AG04450 (cell line): ENCODE data around the gene RBM48. TPM values are rescaled to one million over a fixed set of nuclear protein-coding genes. Genes with fewer than 3 reads are reported as not detected.

Source experiments
- CTCF ChIA-PET: fragments of 300-600, 350-600 bp; formaldehyde crosslinking; extraction: SDS; loops from one replicate; lab custom pipeline; 2022; ENCODE audit warnings: antibody characterized with exemption, inconsistent platforms; lab: Charles Lee
- POLR2A ChIA-PET: fragments of 350-600 bp; formaldehyde crosslinking; extraction: SDS; loops from one replicate; lab custom pipeline; 2021; ENCODE audit warnings: antibody characterized with exemption, inconsistent platforms; lab: Yijun Ruan, JAX
- DNase-seq: peaks from one replicate; pipeline ENCODE4 v3.0.0-alpha.2; 2011; ENCODE audit warnings: low read depth, low spot score
- H3K27ac ChIP-seq: one replicate; pipeline ENCODE4 v1.5.1; 2012; ENCODE audit warnings: low read depth, low read length, control low read depth
- H3K27me3 ChIP-seq: one replicate; pipeline ENCODE4 v1.6.0; 2012; ENCODE audit warnings: low read length; ENCODE audit not compliant: control insufficient read depth, insufficient read depth
- H3K4me3 ChIP-seq: 2 replicates; pipeline ENCODE4 v1.5.1; 2011; ENCODE audit warnings: mild to moderate bottlenecking, low read depth, low read length, control low read depth
- H3K9me3 ChIP-seq: 2 replicates; pipeline ENCODE4 v1.5.1; 2012; ENCODE audit warnings: low read length; ENCODE audit not compliant: control insufficient read depth, insufficient read depth
- polyA plus RNA-seq: library from polyadenylated mRNA; depleted of rRNA; stranded (reverse); fragments of >200 nt; gene quantifications from 2 replicates; pipeline ENCODE4 v1.2.3, GENCODE V29; 2011
- TF ChIP-seq, protein P1 (sequence below): IDR thresholded peaks from 2 replicates; pipeline ENCODE4 v1.5.1; 2011; ENCODE audit warnings: low read depth, low read length, control low read depth, inconsistent platforms

Gene RBM48
- polyA plus RNA-seq, 1 experiment, result 7.3 TPM

DNA sequence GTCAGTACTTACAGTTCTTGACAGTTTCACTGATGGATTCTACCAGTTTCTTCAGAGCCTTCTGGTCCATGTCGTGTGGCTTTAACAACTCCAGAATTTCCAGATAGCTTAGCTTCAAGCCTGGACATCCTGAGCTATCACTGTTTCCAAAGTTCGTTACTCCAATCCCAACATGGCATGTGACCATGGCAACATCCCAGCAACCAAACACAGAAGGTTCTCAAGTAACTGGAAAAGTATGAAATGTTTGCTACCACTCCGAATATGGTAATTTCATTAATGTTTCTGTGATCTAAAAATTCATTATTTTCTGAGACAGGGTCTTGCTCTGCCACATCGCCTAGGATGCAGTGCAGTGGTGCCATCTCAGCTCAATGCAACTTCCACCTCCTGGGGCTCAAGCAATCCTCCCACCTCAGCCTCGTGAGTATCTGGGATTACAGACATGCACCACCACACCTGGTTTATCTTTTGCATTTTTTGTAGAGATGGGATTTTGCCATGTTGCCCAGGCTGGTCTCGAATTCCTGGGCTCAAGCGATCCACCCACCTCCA is 29.3 kb downstream of the RBM48 start:
- TF ChIP-seq, protein P1, sequence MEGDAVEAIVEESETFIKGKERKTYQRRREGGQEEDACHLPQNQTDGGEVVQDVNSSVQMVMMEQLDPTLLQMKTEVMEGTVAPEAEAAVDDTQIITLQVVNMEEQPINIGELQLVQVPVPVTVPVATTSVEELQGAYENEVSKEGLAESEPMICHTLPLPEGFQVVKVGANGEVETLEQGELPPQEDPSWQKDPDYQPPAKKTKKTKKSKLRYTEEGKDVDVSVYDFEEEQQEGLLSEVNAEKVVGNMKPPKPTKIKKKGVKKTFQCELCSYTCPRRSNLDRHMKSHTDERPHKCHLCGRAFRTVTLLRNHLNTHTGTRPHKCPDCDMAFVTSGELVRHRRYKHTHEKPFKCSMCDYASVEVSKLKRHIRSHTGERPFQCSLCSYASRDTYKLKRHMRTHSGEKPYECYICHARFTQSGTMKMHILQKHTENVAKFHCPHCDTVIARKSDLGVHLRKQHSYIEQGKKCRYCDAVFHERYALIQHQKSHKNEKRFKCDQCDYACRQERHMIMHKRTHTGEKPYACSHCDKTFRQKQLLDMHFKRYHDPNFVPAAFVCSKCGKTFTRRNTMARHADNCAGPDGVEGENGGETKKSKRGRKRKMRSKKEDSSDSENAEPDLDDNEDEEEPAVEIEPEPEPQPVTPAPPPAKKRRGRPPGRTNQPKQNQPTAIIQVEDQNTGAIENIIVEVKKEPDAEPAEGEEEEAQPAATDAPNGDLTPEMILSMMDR, result no peak
- no peak overlapping the region for H3K4me3 ChIP-seq
- no peaks in the 10 kb centered on the region for H3K9me3 ChIP-seq
- DNase-seq, result no peak
- H3K27me3 ChIP-seq, result no peaks in the 10 kb centered on the region
- H3K27ac ChIP-seq, result no peak overlapping the region
- ChIA-PET CTCF (no interaction called here), POLR2A (no interaction called here)

DNA sequence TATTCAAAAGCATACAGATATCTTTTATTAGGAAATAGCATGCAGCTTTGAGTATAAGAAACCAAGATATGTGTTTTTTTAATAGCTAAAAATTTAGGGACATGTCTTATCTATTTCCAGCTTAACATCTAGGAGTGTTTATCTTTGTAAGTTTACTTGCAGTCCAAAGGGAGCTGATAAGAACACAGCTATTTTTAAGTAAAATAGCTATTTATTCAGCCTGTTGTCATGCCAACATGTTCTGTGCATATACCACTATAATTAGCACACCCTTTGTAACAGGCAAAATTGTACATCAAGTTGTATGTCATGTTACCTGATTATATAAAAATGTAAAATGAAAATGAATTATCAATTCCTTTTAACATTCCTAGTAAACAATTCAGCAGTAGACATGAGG is 32.0 kb downstream of the RBM48 start:
- CTCF ChIA-PET, result interaction anchor here (0.6 kb wide), 1 partner anchor 30 kb away, joined by 5 read pairs; no protein-coding TSS in a partner anchor
- DNase-seq, result no peak
- Histone ChIP-seq H3K27ac (no peak overlapping the region), H3K4me3 (no peak overlapping the region), H3K9me3 (no peaks in the 10 kb centered on the region), H3K27me3 (no peaks in the 10 kb centered on the region)
- TF ChIP-seq, protein P1, result no peak
- POLR2A ChIA-PET, result no interaction called here

DNA sequence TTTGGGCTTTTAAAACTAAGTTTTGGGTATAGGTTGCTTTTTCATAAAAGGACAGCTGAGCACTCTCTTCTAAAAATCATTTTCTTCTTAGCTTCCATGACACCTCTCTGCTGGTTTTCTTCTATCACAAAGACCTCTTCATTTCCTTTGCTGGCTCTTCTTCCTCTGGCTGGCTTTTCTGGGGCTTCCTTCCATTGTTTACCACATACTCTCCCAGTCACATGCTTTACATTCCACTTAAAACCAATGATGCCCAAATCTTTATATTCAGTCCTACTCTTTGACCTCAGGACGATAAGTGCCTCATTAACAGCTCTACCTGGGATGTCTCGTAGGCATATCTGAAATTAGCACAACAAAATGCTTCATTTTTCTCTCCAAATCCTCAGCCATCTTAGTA is 34.8 kb downstream of the RBM48 start:
- Histone ChIP-seq H3K27ac (no peak overlapping the region), H3K9me3 (no peaks in the 10 kb centered on the region), H3K4me3 (no peak overlapping the region), H3K27me3 (no peaks in the 10 kb centered on the region)
- POLR2A ChIA-PET, result no interaction called here
- CTCF ChIA-PET, result interaction anchor here (1.0 to 2.5 kb wide), 3 partner anchors 9 to 70 kb away, joined by 3 to 12 read pairs (median 3); partner anchors contain the start of gene FAM133B
- DNase-seq, result no peak
- TF ChIP-seq, protein P1, result no peak

DNA sequence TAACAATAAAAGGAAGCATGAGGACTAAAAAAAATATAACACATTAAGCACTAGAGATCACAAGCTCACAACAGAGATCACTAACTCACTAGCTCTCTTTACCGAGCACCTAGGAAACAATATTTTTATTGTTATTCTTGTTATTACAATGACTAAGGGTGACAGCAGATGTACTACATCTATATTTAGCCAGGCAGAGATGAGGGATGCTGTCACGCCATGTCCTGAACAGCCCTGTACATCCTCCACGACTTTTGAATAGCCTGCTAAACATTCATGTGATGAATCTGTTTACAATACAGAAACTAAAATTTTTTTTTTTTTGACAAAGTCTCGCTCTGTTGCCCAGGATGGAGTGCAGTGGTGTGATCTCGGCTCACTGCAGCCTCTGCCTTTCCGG is 38.9 kb downstream of the RBM48 start:
- ChIA-PET CTCF (interaction anchor here (0.5 to 1.3 kb wide), 2 partner anchors 12 to 39 kb away, joined by 3 read pairs; partner anchors contain the start of genes PEX1 and RBM48), POLR2A (no interaction called here)
- Histone ChIP-seq H3K27me3 (no peaks in the 10 kb centered on the region), H3K4me3 (no peak overlapping the region), H3K9me3 (no peaks in the 10 kb centered on the region), H3K27ac (no peak overlapping the region)
- no peak for DNase-seq
- TF ChIP-seq, protein P1, result no peak

DNA sequence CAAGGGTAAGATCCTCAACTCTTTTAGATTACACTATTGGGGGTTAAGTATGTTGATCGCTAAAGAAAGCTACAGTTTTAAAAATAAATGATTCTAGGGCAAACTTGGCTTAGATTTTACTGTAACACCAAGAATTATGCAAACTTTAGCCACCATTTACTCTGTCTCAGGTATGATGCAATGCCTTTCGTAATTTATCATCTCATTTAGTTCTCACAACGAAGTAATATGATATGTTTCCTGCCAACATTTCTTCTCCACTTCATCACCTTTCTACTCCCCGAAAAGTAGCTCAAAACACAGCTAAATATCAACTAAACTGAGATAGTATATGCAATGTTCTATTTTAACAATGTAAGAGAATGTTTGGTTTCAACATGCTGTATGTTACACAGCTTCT is 40.5 kb downstream of the RBM48 start:
- H3K27me3 ChIP-seq, result no peaks in the 10 kb centered on the region
- no peak overlapping the region for H3K4me3 ChIP-seq
- H3K9me3 ChIP-seq, result no peaks in the 10 kb centered on the region
- TF ChIP-seq, protein P1, result no peak
- no peak for DNase-seq
- CTCF ChIA-PET, result interaction anchor here (1.0 to 2.0 kb wide), 2 partner anchors 40 to 41 kb away, joined by 3 to 7 read pairs; partner anchors contain the start of gene RBM48
- POLR2A ChIA-PET, result no interaction called here
- H3K27ac ChIP-seq, result no peak overlapping the region
